A673 (cell line): ENCODE measurements around the gene HBS1L.

ENCODE experiments used
- EZH2 ChIP-seq: fragments of 200-600 bp; sonication (generic); IDR thresholded peaks from 2 replicates; pipeline ENCODE4 v1.6.1; 2017; ENCODE audit warnings: borderline replicate concordance, low read depth, mild to moderate bottlenecking, mixed read lengths, antibody characterized with exemption, low read length; ENCODE audit not compliant: poor library complexity, severe bottlenecking
- TF ChIP-seq, protein P1 (sequence below): fragments of 300-800, 200-600 bp; sonication (generic); conservative IDR thresholded peaks from 2 replicates; pipeline ENCODE4 v1.5.1; 2017; ENCODE audit warnings: low read depth, mild to moderate bottlenecking, antibody characterized with exemption, low read length, moderate library complexity, mixed read lengths

GRCh38 chr6:135036731-135037420 lies 17.7 kb downstream of the HBS1L start:
- TF ChIP-seq EZH2: no peak
- TF ChIP-seq, protein P1, sequence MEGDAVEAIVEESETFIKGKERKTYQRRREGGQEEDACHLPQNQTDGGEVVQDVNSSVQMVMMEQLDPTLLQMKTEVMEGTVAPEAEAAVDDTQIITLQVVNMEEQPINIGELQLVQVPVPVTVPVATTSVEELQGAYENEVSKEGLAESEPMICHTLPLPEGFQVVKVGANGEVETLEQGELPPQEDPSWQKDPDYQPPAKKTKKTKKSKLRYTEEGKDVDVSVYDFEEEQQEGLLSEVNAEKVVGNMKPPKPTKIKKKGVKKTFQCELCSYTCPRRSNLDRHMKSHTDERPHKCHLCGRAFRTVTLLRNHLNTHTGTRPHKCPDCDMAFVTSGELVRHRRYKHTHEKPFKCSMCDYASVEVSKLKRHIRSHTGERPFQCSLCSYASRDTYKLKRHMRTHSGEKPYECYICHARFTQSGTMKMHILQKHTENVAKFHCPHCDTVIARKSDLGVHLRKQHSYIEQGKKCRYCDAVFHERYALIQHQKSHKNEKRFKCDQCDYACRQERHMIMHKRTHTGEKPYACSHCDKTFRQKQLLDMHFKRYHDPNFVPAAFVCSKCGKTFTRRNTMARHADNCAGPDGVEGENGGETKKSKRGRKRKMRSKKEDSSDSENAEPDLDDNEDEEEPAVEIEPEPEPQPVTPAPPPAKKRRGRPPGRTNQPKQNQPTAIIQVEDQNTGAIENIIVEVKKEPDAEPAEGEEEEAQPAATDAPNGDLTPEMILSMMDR: no peak
